ENCODE data around the gene IL19. TPM values are rescaled to one million over a fixed set of nuclear protein-coding genes. Genes with fewer than 3 reads are reported as not detected.

IL19 gene
- total RNA-seq, 1 experiment from 2014 or later: not detected

DNA sequence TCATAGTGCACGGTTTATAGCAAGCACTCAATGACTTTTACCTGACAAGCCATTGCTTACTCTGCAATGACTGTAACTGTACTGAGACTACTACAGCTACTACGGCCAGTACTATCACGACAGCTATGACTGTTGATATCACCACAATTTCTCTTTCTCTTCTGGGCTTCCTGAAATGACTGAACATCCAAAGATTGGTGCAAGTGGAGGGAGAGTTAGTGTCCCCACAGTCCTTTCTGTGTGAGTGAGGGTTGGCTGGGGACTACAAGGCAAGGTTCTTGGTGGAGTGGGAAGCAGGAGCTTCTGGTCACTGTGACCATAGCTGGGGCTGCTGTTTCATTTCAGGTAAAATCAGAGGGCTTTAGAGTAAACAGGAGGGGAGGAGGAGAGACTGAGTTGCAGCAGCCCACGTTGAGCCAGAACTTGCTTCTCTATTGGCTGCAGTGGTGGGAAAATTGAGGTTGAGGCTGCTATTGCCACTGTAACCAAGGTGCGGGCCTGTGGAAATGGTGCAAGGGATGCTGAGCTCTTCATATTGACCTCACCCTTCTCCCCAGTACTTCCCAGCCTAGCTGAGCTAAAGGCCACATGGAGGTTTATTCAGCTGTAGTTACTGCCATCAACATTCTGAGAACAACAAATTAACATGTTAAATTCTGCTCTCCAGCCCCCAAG is 15.8 kb downstream of the IL19 start:
- no peak overlapping the region for H4K5ac ChIP-seq (ENCODE audit: insufficient read length, low read depth, low read length)
- H4K8ac ChIP-seq (replicated peaks; ENCODE audit: insufficient read length, low read depth, low read length): no peak overlapping the region
- Mint-ChIP-seq H3K9me3 (no peaks in the 10 kb centered on the region), H3K4me1 (peaks cover 6 to 14% of the 10 kb centered on the region in 2 experiments), H3K4me3 (no peak overlapping the region), H3K27ac (no peak overlapping the region), H3K36me3 (ENCODE audit: insufficient read depth in 1 of 3, low read depth in 3 of 3) (no peaks in the 10 kb centered on the region), H3K27me3 (ENCODE audit: low read depth) (peaks cover 19% of the 10 kb centered on the region)
- no peak overlapping the region for H3K18ac ChIP-seq (ENCODE audit: insufficient read length, low read depth, low read length)
- H3K23me2 ChIP-seq (ENCODE audit: insufficient read length, low read depth, low read length, poor library complexity, severe bottlenecking): no peaks in the 10 kb centered on the region
- no peak overlapping the region for H3K4ac ChIP-seq (ENCODE audit: low read depth, low read length)
- H3K9me3 ChIP-seq (ENCODE audit: control insufficient read depth, low read depth, low read length): no peaks in the 10 kb centered on the region
- H3K27ac ChIP-seq (ENCODE audit: insufficient read length, low read depth, low read length): no peak overlapping the region
- H3K23ac ChIP-seq (ENCODE audit: insufficient read length, low read depth, low read length): no peak overlapping the region
- TF ChIP-seq, protein P1, sequence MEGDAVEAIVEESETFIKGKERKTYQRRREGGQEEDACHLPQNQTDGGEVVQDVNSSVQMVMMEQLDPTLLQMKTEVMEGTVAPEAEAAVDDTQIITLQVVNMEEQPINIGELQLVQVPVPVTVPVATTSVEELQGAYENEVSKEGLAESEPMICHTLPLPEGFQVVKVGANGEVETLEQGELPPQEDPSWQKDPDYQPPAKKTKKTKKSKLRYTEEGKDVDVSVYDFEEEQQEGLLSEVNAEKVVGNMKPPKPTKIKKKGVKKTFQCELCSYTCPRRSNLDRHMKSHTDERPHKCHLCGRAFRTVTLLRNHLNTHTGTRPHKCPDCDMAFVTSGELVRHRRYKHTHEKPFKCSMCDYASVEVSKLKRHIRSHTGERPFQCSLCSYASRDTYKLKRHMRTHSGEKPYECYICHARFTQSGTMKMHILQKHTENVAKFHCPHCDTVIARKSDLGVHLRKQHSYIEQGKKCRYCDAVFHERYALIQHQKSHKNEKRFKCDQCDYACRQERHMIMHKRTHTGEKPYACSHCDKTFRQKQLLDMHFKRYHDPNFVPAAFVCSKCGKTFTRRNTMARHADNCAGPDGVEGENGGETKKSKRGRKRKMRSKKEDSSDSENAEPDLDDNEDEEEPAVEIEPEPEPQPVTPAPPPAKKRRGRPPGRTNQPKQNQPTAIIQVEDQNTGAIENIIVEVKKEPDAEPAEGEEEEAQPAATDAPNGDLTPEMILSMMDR (conservative IDR thresholded peaks at IDR 0.05): no peak
- H3K14ac ChIP-seq (ENCODE audit: insufficient read depth, low read length): no peak overlapping the region
- no peaks in the 10 kb centered on the region for H3K79me2 ChIP-seq (ENCODE audit: insufficient read depth, low read length)
- H2AK5ac ChIP-seq (ENCODE audit: insufficient read length, low read length): no peak overlapping the region
- H3T11ph ChIP-seq (ENCODE audit: low read length): no peak overlapping the region
- H2BK120ac ChIP-seq (ENCODE audit: low read depth, low read length, poor library complexity, severe bottlenecking): no peak overlapping the region
- no peak overlapping the region for H2BK15ac ChIP-seq (ENCODE audit: low read depth, low read length)
- H4K20me1 ChIP-seq (ENCODE audit: control insufficient read depth, insufficient read depth, insufficient read length): no peaks in the 10 kb centered on the region
- no peak overlapping the region for H3K56ac ChIP-seq (ENCODE audit: insufficient read length, low read depth, low read length)
- H2BK12ac ChIP-seq (ENCODE audit: insufficient read length, low read depth, low read length): no peak overlapping the region
- H4K91ac ChIP-seq (ENCODE audit: insufficient read length, low read depth, low read length): no peak overlapping the region
- no peak overlapping the region for H2AFZ ChIP-seq (ENCODE audit: low read length)
- no CpG with 5 or more reads among the region's 5 CpGs for WGBS (ENCODE audit: extremely low coverage, insufficient read length, low lambda C conversion rate)
- DNase-seq: no peak
- no peaks in the 10 kb centered on the region for H3K4me1 ChIP-seq (ENCODE audit: insufficient read depth, low read length)
- no peaks in the 10 kb centered on the region for H3K27me3 ChIP-seq (ENCODE audit: insufficient read depth, low read length)
- H3K4me2 ChIP-seq (ENCODE audit: insufficient read depth, insufficient read length, low read length): no peak overlapping the region
- H3K9ac ChIP-seq (ENCODE audit: extremely low read depth, insufficient read length, low read length): no peak overlapping the region
- no peak overlapping the region for H2BK20ac ChIP-seq (ENCODE audit: low read depth, low read length, poor library complexity, severe bottlenecking)
- no peaks in the 10 kb centered on the region for H3K79me1 ChIP-seq (ENCODE audit: insufficient read depth, low read depth, low read length, poor library complexity, severe bottlenecking)
- H2BK5ac ChIP-seq (ENCODE audit: insufficient read length, low read length): no peak overlapping the region

Measured in H9 (cell line).